Gastrocnemius medialis (tissue), 4 donors: Measurements from ENCODE around the gene MAP1LC3A. TPM values are rescaled to one million over a fixed set of nuclear protein-coding genes. Genes with fewer than 3 reads are reported as not detected.

Experiments
- ATAC-seq, 2 donors: fragments of 150-250 bp; one replicate each; pipeline ENCODE4 v1.9.1; 2016
- DNase-seq, 2 donors: peaks; one replicate each; pipeline ENCODE4 v3.0.0-alpha.2; 2019
- H3K27ac ChIP-seq, 4 donors: fragments of 200-600 bp; sonication (generic); 1 replicate in 1 of 4; 2 replicates in 3 of 4; pipeline ENCODE4 v1.5.1; 2016 to 2018; ENCODE audit warnings: mild to moderate bottlenecking in 2 of 4, moderate library complexity in 1 of 4
- H3K27me3 ChIP-seq, 3 donors: fragments of 200-600 bp; sonication (generic) in 2 of 3; 1 replicate in 1 of 3; 2 replicates in 2 of 3; pipeline versions ENCODE4 v1.5.1 to v1.6.0; 2016 to 2019; ENCODE audit warnings: mild to moderate bottlenecking in 1 of 3, moderate library complexity in 1 of 3
- H3K36me3 ChIP-seq, 2 donors: fragments of 200-600 bp; sonication (generic) in 1 of 2; one replicate each; pipeline ENCODE4 v1.5.1; 2017 to 2018
- H3K4me1 ChIP-seq, 2 donors: fragments of 200-600 bp; sonication (generic) in 1 of 2; one replicate each; pipeline ENCODE4 v1.5.1; 2016 to 2017; ENCODE audit warnings: mild to moderate bottlenecking in 2 of 2
- H3K4me3 ChIP-seq, 4 donors: fragments of 200-600 bp; sonication (generic) in 3 of 4; 1 replicate in 1 of 4; 2 replicates in 3 of 4; pipeline ENCODE4 v1.5.1; 2016 to 2019; ENCODE audit warnings: mild to moderate bottlenecking in 2 of 4
- H3K9me3 ChIP-seq, 3 donors: fragments of 200-600 bp; sonication (generic) in 2 of 3; 1 replicate in 1 of 3; 2 replicates in 2 of 3; pipeline ENCODE4 v1.5.1; 2016 to 2019
- CTCF ChIP-seq, 5 experiments: fragments of 450-650 bp in 3 of 5; fragments of 200-600 bp in 2 of 5; sonication (generic) in 2 of 5; IDR thresholded peaks in 4 of 5; conservative IDR thresholded peaks in 1 of 5; 1 replicate in 4 of 5; 2 replicates in 1 of 5; pipeline ENCODE4 v1.5.1; 2016 to 2019; ENCODE audit warnings: antibody characterized with exemption in 5 of 5, mild to moderate bottlenecking in 3 of 5, moderate library complexity in 3 of 5
- POLR2A ChIP-seq, 2 donors: fragments of 450-650 bp; IDR thresholded peaks; one replicate each; pipeline ENCODE4 v1.6.1; 2017; ENCODE audit warnings: antibody characterized with exemption in 2 of 2, mild to moderate bottlenecking in 2 of 2, moderate library complexity in 2 of 2
- in situ Hi-C, 4 donors: fragments of 200-750 bp; cut with MboI; loops; one replicate each; pipeline versions ENCODE4 v1.15.0 to v1.8.0; 2017; ENCODE audit warnings: low sequenced_read_pairs in 4 of 4
- intact Hi-C: fragments of 100-400 bp; cut with DNase I; formaldehyde crosslinking; loops from one replicate; pipeline ENCODE4 v1.15.1; 2023; ENCODE audit warnings: low total_unique reads
- total RNA-seq, 4 donors: library from RNA; depleted of rRNA; stranded (reverse); fragments of >200 nt; gene quantifications; one replicate each; pipeline versions ENCODE4 v1.1.0 to v1.2.3, GENCODE V29; 2016

Gene MAP1LC3A
- total RNA-seq, 4 donors from 2014 or later: 41.5 to 62.7 (median 56.4) TPM

GRCh38 chr20:34571753-34572152, 13.2 kb downstream of the MAP1LC3A start:
- in situ Hi-C loops: loop anchor here in 1 of 4 donors (10.0 kb wide), 1 partner anchor 203 kb away; no protein-coding TSS in a partner anchor

GRCh38 chr20:34573541-34574300, 15.2 kb downstream of the MAP1LC3A start:
- Histone ChIP-seq H3K4me3 (no peak overlapping the region), H3K9me3 (no peaks in the 10 kb centered on the region), H3K27ac (no peak overlapping the region), H3K4me1 (peaks cover 12 to 14% of the 10 kb centered on the region in 2 donors), H3K36me3 (peaks cover 0 to 34% of the 10 kb centered on the region in 2 donors), H3K27me3 (no peaks in the 10 kb centered on the region)
- ATAC-seq: no peak
- in situ Hi-C loops (loop anchor here in 1 of 4 donors (10.0 kb wide), 1 partner anchor 201 kb away; no protein-coding TSS in a partner anchor), intact Hi-C loops (no loop called here)
- no peak for DNase-seq
- no peak for TF ChIP-seq CTCF (IDR thresholded peaks at IDR 0.05 in 4 of 5, conservative IDR thresholded peaks at IDR 0.05 in 1 of 5)
- TF ChIP-seq POLR2A (IDR thresholded peaks at IDR 0.05): no peak

More at GRCh38 chr20:34571753-34572152, 13.2 kb downstream of the MAP1LC3A start:
- H3K27me3 ChIP-seq: no peaks in the 10 kb centered on the region
- H3K4me3 ChIP-seq: no peak overlapping the region
- no peaks in the 10 kb centered on the region for H3K9me3 ChIP-seq
- no peaks in the 10 kb centered on the region for H3K4me1 ChIP-seq
- H3K27ac ChIP-seq: no peak overlapping the region
- no peak for TF ChIP-seq CTCF (IDR thresholded peaks at IDR 0.05 in 4 of 5, conservative IDR thresholded peaks at IDR 0.05 in 1 of 5)
- TF ChIP-seq POLR2A (IDR thresholded peaks at IDR 0.05): no peak
- ATAC-seq: no peak
- peaks cover 0 to 34% of the 10 kb centered on the region in 2 donors for H3K36me3 ChIP-seq
- intact Hi-C loops: no loop called here
- DNase-seq: no peak

- in situ Hi-C loops: loop anchor here in 1 of 4 donors (10.0 kb wide), 1 partner anchor 200 kb away; no protein-coding TSS in a partner anchor
- ATAC-seq (no peak), DNase-seq (no peak)
- Histone ChIP-seq H3K9me3 (no peaks in the 10 kb centered on the region), H3K4me1 (peaks cover 16 to 18% of the 10 kb centered on the region in 2 donors), H3K27ac (no peak overlapping the region), H3K36me3 (peaks cover 0 to 34% of the 10 kb centered on the region in 2 donors), H3K27me3 (no peaks in the 10 kb centered on the region), H3K4me3 (no peak overlapping the region)
- TF ChIP-seq CTCF (IDR thresholded peaks at IDR 0.05 in 4 of 5, conservative IDR thresholded peaks at IDR 0.05 in 1 of 5) (no peak), POLR2A (IDR thresholded peaks at IDR 0.05) (no peak)
- intact Hi-C loops: no loop called here
Observed at GRCh38 chr20:34574426-34574825, 15.9 kb downstream of the MAP1LC3A start.

- H3K4me1 ChIP-seq: peaks cover 16 to 20% of the 10 kb centered on the region in 2 donors
- no peaks in the 10 kb centered on the region for H3K9me3 ChIP-seq
- DNase-seq: no peak
- no peak overlapping the region for H3K4me3 ChIP-seq
- ATAC-seq: no peak
- no peak overlapping the region for H3K27ac ChIP-seq
- H3K36me3 ChIP-seq: peaks cover 0 to 34% of the 10 kb centered on the region in 2 donors
- intact Hi-C loops: no loop called here
- TF ChIP-seq POLR2A (IDR thresholded peaks at IDR 0.05) (no peak), CTCF (IDR thresholded peaks at IDR 0.05 in 4 of 5, conservative IDR thresholded peaks at IDR 0.05 in 1 of 5) (no peak)
- no peaks in the 10 kb centered on the region for H3K27me3 ChIP-seq
- in situ Hi-C loops: loop anchor here (10.0 to 25.0 kb wide), 2 partner anchors 187 to 200 kb away; no protein-coding TSS in a partner anchor
Observed at GRCh38 chr20:34574861-34575260, 16.3 kb downstream of the MAP1LC3A start.
